DMS 273 (cell line): Measurements from ENCODE around the gene CYSTM1.

Experiments used
- DNase-seq: peaks from one replicate; lab custom pipeline; 2025; ENCODE audit not compliant: unreplicated experiment; lab: John Stamatoyannopoulos, UW

Gene CYSTM1

DNA sequence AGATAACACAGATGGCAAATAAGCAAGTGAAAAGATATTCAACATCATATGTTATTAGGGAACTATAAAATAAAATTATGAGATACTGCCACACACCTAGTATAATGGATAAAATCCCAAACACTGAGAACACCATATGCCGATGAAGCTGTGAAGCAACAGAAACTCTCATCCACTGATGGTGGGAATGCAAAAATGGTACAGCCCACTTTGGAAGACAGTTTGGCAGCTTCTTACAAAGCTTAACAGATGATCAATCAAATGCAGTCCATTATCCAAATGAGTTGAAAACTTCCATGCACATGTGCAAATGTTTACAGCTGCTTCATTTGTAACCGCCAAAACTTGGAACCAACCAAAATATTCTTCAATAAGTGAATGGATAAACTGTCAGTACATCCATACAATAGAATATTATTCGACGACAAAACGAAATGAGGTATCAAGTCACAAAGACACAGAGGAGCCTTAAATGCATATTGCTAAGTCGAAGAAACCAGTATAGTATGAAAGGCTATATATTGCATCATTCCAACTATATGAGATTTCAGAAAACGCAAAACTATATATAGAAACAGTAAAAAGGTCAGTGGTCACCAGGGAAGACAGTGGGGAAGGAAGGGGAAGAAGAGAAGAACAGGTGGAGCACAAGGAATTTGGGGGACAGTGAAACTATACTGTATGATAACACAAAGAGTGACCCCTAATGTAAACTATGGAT is 113.0 kb downstream of the CYSTM1 start:
- peak; percentile 8 for DNase-seq

DNA sequence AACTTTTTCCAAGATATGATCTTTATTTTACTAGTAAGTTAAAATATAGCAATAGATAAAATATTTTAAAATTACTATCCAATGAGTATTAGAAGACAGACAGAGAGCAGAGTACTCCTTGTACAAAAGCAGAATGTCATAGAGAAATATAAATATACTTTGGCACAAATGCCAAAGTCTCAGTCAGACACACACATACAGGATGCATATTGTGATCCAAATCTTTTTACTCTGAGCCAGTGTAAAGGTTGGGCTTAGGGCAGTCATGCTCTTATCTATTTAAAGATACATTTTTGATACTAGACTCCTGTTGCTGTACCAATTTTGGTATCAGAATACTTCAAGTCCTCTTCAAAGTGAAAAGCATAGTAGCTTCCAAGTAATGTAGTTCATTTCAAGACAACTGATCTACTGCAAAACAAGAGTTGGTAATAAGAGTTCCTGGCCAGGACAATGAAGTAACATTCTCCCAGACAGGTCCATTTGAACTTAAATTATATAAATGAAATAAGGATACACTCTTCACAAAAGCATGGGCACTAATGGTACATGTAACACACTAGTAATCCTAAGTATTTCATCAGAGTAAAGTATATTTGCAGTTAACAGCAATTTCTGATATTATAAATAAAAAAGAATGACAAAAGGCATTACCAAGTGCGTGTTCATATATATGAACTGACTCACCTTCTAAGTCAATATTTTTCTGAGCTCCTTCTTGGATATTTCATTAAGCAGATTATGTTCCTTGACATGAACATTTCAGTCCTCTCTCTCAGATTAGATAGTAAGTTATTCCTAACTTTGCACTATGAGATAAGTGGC is 117.4 kb downstream of the CYSTM1 start:
- no peak for DNase-seq
